ENCODE results near the gene SMARCC1.
"Not testable (repeated sequence)": the region's sequence is repeated elsewhere in the genome, so short reads cannot be mapped to it uniquely, and the experiment has no call there.

Gene SMARCC1

DNA sequence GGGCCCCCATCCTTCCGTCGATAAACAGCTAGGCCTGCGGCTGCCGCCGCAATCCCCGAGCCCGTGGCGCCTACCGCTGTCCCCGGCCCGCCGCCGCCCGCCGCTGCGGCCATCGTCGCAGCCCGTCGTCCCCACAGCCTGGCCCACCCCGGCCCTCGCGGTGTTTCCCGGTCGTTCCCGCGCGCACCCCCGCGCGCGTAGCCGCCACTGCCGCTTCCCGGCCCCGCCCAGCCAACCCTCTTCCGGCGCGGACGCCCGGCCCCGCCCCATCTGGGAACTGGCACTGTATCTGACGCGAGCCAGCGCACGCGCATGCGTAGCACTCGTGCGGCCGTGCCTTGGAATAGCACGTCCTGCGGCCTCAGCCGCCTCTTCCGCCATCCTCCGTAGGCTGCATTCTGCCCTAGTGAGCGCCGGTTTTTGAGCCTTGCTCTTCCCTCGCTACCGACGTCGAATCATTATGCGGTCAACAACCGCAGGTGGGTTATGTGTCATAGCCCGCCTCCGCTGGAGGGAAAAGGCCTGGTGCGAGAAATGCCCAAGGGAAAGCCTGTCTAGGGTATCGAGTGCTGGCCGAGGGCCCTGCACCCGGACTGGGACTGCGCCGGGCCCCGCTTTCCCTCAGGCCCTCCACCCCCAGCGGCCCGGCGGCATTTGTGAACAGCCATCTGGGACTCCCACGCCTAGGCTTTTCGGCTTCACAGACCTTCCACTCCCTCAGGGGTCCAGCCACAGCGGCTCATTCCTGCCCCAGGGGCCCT lies at the start of gene SMARCC1:
Gene SMARCC1, minus strand, starts transcription at position 209 of the 761 bp plus-strand sequence. Its CDS starts 96 bp downstream, at position 113.
- FAIRE-seq, result no peak
- TF ChIP-seq, protein P1, sequence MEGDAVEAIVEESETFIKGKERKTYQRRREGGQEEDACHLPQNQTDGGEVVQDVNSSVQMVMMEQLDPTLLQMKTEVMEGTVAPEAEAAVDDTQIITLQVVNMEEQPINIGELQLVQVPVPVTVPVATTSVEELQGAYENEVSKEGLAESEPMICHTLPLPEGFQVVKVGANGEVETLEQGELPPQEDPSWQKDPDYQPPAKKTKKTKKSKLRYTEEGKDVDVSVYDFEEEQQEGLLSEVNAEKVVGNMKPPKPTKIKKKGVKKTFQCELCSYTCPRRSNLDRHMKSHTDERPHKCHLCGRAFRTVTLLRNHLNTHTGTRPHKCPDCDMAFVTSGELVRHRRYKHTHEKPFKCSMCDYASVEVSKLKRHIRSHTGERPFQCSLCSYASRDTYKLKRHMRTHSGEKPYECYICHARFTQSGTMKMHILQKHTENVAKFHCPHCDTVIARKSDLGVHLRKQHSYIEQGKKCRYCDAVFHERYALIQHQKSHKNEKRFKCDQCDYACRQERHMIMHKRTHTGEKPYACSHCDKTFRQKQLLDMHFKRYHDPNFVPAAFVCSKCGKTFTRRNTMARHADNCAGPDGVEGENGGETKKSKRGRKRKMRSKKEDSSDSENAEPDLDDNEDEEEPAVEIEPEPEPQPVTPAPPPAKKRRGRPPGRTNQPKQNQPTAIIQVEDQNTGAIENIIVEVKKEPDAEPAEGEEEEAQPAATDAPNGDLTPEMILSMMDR (IDR thresholded peaks at IDR 0.05; ENCODE audit: insufficient read depth, missing control alignments), result no peak
- DNase-seq (ENCODE audit: insufficient read length, low spot score), result peak; percentile 74

DNA sequence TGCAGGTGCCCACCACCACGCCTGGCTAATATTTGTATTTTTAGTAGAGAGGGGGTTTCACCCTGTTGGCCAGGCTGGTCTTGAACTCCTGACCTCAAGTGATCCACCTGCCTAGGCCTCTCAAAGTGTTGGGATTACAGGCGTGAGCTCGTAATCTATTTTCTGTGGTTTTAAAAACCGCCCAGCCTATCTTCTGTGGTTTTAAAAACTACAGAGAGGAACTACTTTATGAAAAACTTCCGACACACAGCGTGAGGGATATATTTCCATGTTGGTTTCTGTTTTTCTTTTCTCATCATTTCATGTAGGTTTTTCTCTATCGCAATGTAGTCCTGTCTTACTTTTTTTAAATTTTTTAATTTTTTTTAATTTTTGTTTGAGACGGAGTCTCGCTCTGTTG lies 47.8 kb upstream of the SMARCC1 start:
- not testable (repeated sequence) for DNase-seq (ENCODE audit: insufficient read length, low spot score); FAIRE-seq

DNA sequence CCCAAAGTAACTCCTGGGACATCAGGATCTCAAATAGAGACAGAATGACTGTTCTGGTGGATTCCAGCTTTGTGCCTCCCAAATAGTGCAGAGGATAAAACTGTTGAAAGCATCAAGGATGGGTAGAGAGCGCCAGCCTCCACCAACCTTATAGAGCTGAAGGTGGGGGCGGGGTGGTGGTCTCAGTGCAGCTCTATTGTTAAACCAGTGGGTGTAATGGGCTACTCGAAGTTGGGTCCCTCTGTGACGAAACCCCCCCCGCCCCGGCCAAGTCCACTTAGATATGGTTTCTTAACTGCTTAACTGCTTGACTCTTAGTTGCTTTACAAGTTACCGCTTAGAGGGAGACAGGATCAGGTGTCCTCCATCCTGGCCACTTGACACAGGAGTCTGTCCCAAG lies 43.9 kb upstream of the SMARCC1 start:
- TF ChIP-seq, protein P1 (IDR thresholded peaks at IDR 0.05; ENCODE audit: insufficient read depth, missing control alignments), result no peak
- no peak for DNase-seq (ENCODE audit: insufficient read length, low spot score)
- FAIRE-seq, result no peak

DNA sequence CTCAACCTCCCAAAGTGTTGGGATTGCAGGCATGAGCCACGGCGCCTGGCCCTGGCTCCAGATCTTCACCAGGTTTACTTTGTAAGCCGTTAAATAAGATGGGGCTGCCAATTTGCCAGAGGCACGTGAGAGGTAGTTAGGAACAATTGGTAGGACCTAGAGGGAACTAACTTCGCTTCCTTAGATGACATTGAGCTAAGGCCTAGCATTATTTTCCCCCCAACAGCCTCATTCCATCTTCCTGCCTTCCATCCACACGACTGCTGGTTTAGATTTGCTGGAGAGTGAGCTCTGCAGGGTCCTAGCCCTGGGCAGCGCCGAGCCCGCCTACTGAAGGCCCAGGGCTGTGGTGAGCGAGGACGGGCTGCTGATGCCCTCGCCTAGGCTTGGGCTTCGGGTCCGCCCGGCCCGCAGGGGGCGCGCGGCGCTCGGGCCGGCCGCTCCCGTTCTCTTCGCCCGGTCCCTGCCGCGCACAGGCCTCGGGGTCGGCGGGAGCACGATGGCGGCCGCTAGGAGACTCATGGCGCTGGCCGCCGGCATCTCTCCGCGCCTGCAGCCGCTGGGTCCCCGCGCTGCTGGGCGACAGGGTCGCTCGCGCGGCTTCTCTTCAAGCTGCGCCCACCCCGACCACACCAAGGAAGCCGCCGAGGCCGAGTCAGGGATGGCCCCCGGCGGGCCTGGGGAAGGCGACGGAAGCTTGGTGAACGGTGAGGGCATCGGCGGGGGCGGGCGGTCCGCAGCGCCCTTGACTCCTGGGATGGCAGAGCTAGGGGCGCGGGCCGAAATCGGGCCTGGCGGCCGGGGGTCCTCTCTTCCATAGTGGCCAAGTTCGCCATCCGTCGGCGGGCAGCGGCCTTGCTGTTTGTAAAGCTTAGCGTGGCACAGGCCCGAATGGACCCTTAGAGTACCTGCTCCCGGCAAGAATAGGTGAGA lies 43.1 kb upstream of the SMARCC1 start:
- TF ChIP-seq, protein P1 (IDR thresholded peaks at IDR 0.05; ENCODE audit: insufficient read depth, missing control alignments), result peak; percentile 70
- DNase-seq (ENCODE audit: insufficient read length, low spot score) (peak; percentile 96), FAIRE-seq (no peak)

DNA sequence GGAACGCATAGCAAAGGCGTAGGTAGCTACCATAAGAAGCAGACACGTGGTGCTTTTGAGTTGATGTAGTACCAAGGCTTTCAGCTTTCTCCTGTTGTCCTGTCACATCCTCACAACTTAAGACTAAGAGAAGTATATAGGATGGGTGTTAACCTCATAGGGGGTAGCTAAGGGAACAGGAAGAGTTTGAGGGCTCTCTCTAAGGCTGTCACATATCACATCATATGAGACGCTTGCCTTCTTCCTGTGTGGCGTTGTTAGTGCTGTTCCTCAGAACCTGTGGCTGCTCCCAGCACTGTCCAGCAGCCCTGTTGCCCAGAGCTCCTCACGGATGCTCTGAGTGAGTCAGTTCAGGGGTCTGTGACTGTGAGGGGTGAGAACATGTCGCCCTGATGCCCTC lies 35.9 kb upstream of the SMARCC1 start:
- FAIRE-seq, result no peak
- TF ChIP-seq, protein P1 (IDR thresholded peaks at IDR 0.05; ENCODE audit: insufficient read depth, missing control alignments), result no peak
- no peak for DNase-seq (ENCODE audit: insufficient read length, low spot score)

DNA sequence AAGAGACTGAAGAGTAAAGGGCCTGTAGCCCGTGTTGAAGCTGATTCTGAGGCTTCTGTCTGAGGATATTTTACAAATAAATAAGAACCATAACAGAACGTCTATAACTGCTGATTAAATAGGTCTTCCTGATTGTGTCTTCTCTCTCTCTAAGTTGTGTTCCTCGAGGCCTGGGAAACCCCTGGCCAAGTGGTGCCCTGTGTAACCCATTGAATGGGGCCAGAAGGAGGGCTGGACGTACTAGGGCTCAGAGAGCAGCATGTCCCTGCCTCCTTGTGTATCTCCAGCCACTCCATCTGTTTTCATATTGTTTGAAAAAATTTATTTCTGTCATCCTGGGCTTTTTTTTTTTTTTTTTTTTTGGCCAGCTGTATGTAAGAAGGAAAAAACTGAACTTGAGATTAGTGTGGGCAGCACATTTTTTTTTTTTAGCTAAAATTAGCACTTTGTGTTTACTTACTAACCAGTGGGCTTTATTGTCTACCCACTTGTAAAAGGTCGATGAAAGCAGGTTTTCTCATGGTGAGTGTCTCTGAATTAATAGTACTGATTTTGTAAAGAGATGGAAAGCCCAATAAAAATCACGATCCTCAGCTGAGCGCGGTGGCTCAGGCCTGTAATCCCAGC lies 32.0 kb upstream of the SMARCC1 start:
- FAIRE-seq (no peak), DNase-seq (ENCODE audit: insufficient read length, low spot score) (no peak)
- TF ChIP-seq, protein P1 (IDR thresholded peaks at IDR 0.05; ENCODE audit: insufficient read depth, missing control alignments), result no peak

DNA sequence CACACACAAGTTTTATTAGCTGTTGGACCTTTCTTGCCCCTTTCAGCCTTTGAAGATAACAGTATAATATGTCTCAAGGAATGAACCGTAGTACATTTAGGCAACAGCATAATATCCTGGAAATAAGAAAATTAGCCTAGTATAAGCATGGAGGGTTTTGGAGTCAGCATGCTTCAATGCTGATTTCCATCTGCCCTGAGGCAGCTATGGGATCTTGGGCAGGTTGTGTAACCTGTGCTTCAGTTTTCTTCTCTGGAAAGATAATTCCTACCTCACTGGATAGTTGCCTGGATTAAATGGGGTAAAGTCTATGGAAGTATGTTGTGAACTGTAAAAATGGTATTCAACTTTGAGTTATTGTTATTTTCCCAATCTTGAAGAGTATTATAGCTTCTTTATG lies 22.9 kb upstream of the SMARCC1 start:
- DNase-seq (ENCODE audit: insufficient read length, low spot score) (no peak), FAIRE-seq (no peak)
- TF ChIP-seq, protein P1 (IDR thresholded peaks at IDR 0.05; ENCODE audit: insufficient read depth, missing control alignments), result no peak
